Liver (tissue), 9 donors: Measurements from ENCODE around the gene PPP6R1. TPM values are rescaled to one million over a fixed set of nuclear protein-coding genes. Genes with fewer than 3 reads are reported as not detected.

Experiments
- DNase-seq: peaks from one replicate; pipeline ENCODE4 v3.0.0-alpha.2; 2017; ENCODE audit warnings: low spot score
- H3K27ac ChIP-seq, 2 donors: one replicate each; pipeline ENCODE4 v1.7.0; 2013; ENCODE audit warnings: inconsistent platforms in 2 of 2, low read length in 2 of 2, control low read depth in 1 of 2, low read depth in 1 of 2, mild to moderate bottlenecking in 1 of 2
- H3K27me3 ChIP-seq, 4 donors: one replicate each; pipeline versions ENCODE4 v1.6.1 to v1.7.0; 2013; ENCODE audit warnings: low read length in 3 of 4, inconsistent platforms in 1 of 4, mild to moderate bottlenecking in 1 of 4, moderate library complexity in 1 of 4; ENCODE audit not compliant: control insufficient read depth in 4 of 4, insufficient read depth in 4 of 4
- H3K36me3 ChIP-seq, 4 donors: one replicate each; pipeline versions ENCODE4 v1.6.1 to v1.7.0; 2013; ENCODE audit warnings: low read length in 3 of 4, mild to moderate bottlenecking in 3 of 4, low read depth in 1 of 4, moderate library complexity in 1 of 4; ENCODE audit not compliant: control insufficient read depth in 4 of 4, insufficient read depth in 3 of 4
- H3K4me1 ChIP-seq, 4 donors: one replicate each; pipeline versions ENCODE4 v1.6.1 to v1.7.0; 2013; ENCODE audit warnings: low read length in 3 of 4, mild to moderate bottlenecking in 3 of 4, moderate library complexity in 1 of 4; ENCODE audit not compliant: control insufficient read depth in 4 of 4, insufficient read depth in 4 of 4
- H3K4me3 ChIP-seq, 3 donors: one replicate each; pipeline versions ENCODE4 v1.6.1 to v1.7.0; 2013; ENCODE audit warnings: low read length in 3 of 3, control low read depth in 1 of 3, low read depth in 1 of 3, mild to moderate bottlenecking in 1 of 3
- H3K9ac ChIP-seq, 2 donors: one replicate each; pipeline ENCODE4 v1.7.0; 2013; ENCODE audit warnings: low read length in 2 of 2, mild to moderate bottlenecking in 2 of 2, moderate library complexity in 2 of 2, control low read depth in 1 of 2, low read depth in 1 of 2
- H3K9me3 ChIP-seq, 4 donors: one replicate each; pipeline versions ENCODE4 v1.6.1 to v1.7.0; 2013; ENCODE audit warnings: low read length in 3 of 4; ENCODE audit not compliant: control insufficient read depth in 4 of 4
- ATF3 ChIP-seq: IDR thresholded peaks from 2 replicates; pipeline ENCODE4 v1.6.1; 2016; ENCODE audit warnings: antibody characterized with exemption
- CTCF ChIP-seq: fragments of 150-350 bp; IDR thresholded peaks from 2 replicates; pipeline ENCODE4 v1.5.1; 2017; ENCODE audit warnings: improper control_type of control experiment, low read depth, low read length; ENCODE audit not compliant: missing input control
- EGR1 ChIP-seq, 2 donors: IDR thresholded peaks; 2 replicates each; pipeline ENCODE4 v1.6.1; 2016 to 2018; ENCODE audit warnings: antibody characterized with exemption in 2 of 2, low read depth in 2 of 2
- FOXA1 ChIP-seq: IDR thresholded peaks from 2 replicates; pipeline ENCODE4 v1.6.1; 2016; ENCODE audit warnings: antibody characterized with exemption
- FOXA2 ChIP-seq: IDR thresholded peaks from 2 replicates; pipeline ENCODE4 v1.6.1; 2016; ENCODE audit warnings: antibody characterized with exemption
- GABPA ChIP-seq, 2 donors: IDR thresholded peaks in 1 of 2; conservative IDR thresholded peaks in 1 of 2; 2 replicates each; pipeline ENCODE4 v1.6.1; 2016; ENCODE audit warnings: antibody characterized with exemption in 2 of 2, mild to moderate bottlenecking in 1 of 2, moderate library complexity in 1 of 2
- HNF4A ChIP-seq, 2 donors: conservative IDR thresholded peaks; 2 replicates each; pipeline ENCODE4 v1.6.1; 2016; ENCODE audit warnings: antibody characterized with exemption in 2 of 2, mild to moderate bottlenecking in 2 of 2
- HNF4G ChIP-seq: IDR thresholded peaks from 2 replicates; pipeline ENCODE4 v1.6.1; 2016; ENCODE audit warnings: antibody characterized with exemption
- JUND ChIP-seq, 2 donors: IDR thresholded peaks; 2 replicates each; pipeline ENCODE4 v1.6.1; 2016; ENCODE audit warnings: antibody characterized with exemption in 2 of 2
- MAX ChIP-seq: IDR thresholded peaks from 2 replicates; pipeline ENCODE4 v1.6.1; 2016; ENCODE audit warnings: antibody characterized with exemption
- NR2F2 ChIP-seq: IDR thresholded peaks from 2 replicates; pipeline ENCODE4 v1.6.1; 2016; ENCODE audit warnings: antibody characterized with exemption
- RAD21 ChIP-seq, 2 donors: IDR thresholded peaks; 2 replicates each; pipeline ENCODE4 v1.6.1; 2016; ENCODE audit warnings: antibody characterized with exemption in 2 of 2, mild to moderate bottlenecking in 2 of 2
- REST ChIP-seq: IDR thresholded peaks from 2 replicates; pipeline ENCODE4 v1.6.1; 2016; ENCODE audit warnings: antibody characterized with exemption, mild to moderate bottlenecking
- RXRA ChIP-seq, 2 donors: IDR thresholded peaks; 2 replicates each; pipeline ENCODE4 v1.6.1; 2017 to 2018; ENCODE audit warnings: antibody characterized with exemption in 2 of 2, mild to moderate bottlenecking in 1 of 2
- SP1 ChIP-seq: IDR thresholded peaks from 2 replicates; pipeline ENCODE4 v1.6.1; 2018; ENCODE audit warnings: antibody characterized with exemption, mild to moderate bottlenecking
- TAF1 ChIP-seq: conservative IDR thresholded peaks from 2 replicates; pipeline ENCODE4 v1.6.1; 2016; ENCODE audit warnings: antibody characterized with exemption, mild to moderate bottlenecking
- YY1 ChIP-seq: IDR thresholded peaks from 2 replicates; pipeline ENCODE4 v1.6.1; 2016; ENCODE audit warnings: antibody characterized with exemption, mild to moderate bottlenecking
- ZBTB33 ChIP-seq: IDR thresholded peaks from 2 replicates; pipeline ENCODE4 v1.6.1; 2016; ENCODE audit warnings: antibody characterized with exemption
- WGBS: extraction: QIAGEN DNeasy Blood & Tissue Kit; methylation state at CpG from one replicate; pipeline ENCODE4 v1.1.7; 2013; 5-methylcytosine and 5-hydroxymethylcytosine counted together
- polyA plus RNA-seq, 2 donors: library from polyadenylated mRNA; stranded (reverse) in 1 of 2; unstranded in 1 of 2; fragments of 200-250 nt in 1 of 2; fragments of >200 nt in 1 of 2; fragmentation: Nextera tagmentation in 1 of 2; extraction: Ambion mirVana in 1 of 2; gene quantifications; one replicate each; pipeline versions ENCODE4 v1.2.1 to v1.2.3, GENCODE V29; 2013 to 2015
- total RNA-seq, 2 donors: library from RNA; depleted of rRNA; stranded (reverse); fragments of >200 nt; gene quantifications; one replicate each; pipeline ENCODE4 v1.2.3, GENCODE V29; 2014
- donor health status: healthy.
- donor health status: healthy.
- donor health status: healthy.
- donor health status: healthy.
- donor health status: healthy.

Gene PPP6R1
- total and polyA plus RNA-seq, 4 donors, result 5.5 to 40.1 (median 22.5) TPM

- H3K4me1 ChIP-seq, result peaks cover 5 to 29% (median 23%) of the 10 kb centered on the region in 4 donors
- peak overlapping the region; percentile 26 to 42 (median 29) for H3K4me3 ChIP-seq
- DNase-seq, result peak; percentile 57
- no peak for TF ChIP-seq GABPA (IDR thresholded peaks at IDR 0.05 in 1 of 2, conservative IDR thresholded peaks at IDR 0.05 in 1 of 2)
- no peak for TF ChIP-seq MAX
- no peak for TF ChIP-seq YY1
- TF ChIP-seq HNF4A (conservative IDR thresholded peaks at IDR 0.05), result no peak
- no peak for TF ChIP-seq FOXA1
- TF ChIP-seq JUND (IDR thresholded peaks at IDR 0.05), result no peak
- WGBS, result 44% methylated on average over 17 of the region's 17 CpGs
- H3K9ac ChIP-seq, result peak overlapping the region; percentile 9 to 62
- H3K27ac ChIP-seq, result peak overlapping the region; percentile 52 to 81
- H3K27me3 ChIP-seq, result no peaks in the 10 kb centered on the region
- H3K9me3 ChIP-seq, result no peaks in the 10 kb centered on the region
- peaks cover 8 to 25% (median 11%) of the 10 kb centered on the region in 4 donors for H3K36me3 ChIP-seq
Measured at GRCh38 chr19:55228015-55228391, 30.8 kb downstream of the PPP6R1 start.

- H3K9me3 ChIP-seq, result no peaks in the 10 kb centered on the region
- no peaks in the 10 kb centered on the region for H3K27me3 ChIP-seq
- no peak overlapping the region for H3K9ac ChIP-seq
- peak overlapping the region; percentile 0 to 81 for H3K27ac ChIP-seq
- TF ChIP-seq REST (no peak), MAX (no peak), ATF3 (no peak), TAF1 (no peak), HNF4G (no peak), FOXA1 (no peak), JUND (IDR thresholded peaks at IDR 0.05) (no peak), CTCF (no peak), YY1 (no peak), HNF4A (conservative IDR thresholded peaks at IDR 0.05) (no peak), RXRA (IDR thresholded peaks at IDR 0.05) (no peak), SP1 (no peak), RAD21 (IDR thresholded peaks at IDR 0.05) (no peak), GABPA (IDR thresholded peaks at IDR 0.05 in 1 of 2, conservative IDR thresholded peaks at IDR 0.05 in 1 of 2) (no peak), ZBTB33 (no peak), NR2F2 (no peak), EGR1 (IDR thresholded peaks at IDR 0.05; ENCODE audit: low read depth in 2 of 2) (no peak), FOXA2 (no peak)
- H3K36me3 ChIP-seq, result peaks cover 8 to 19% (median 9%) of the 10 kb centered on the region in 4 donors
- DNase-seq, result peak; percentile 44
- H3K4me1 ChIP-seq, result peaks cover 5 to 29% (median 23%) of the 10 kb centered on the region in 4 donors
- peak overlapping the region in 1 of 3 donors; percentile 42 for H3K4me3 ChIP-seq
- WGBS, result 90% methylated on average over 25 of the region's 25 CpGs
Measured at GRCh38 chr19:55227241-55228014, 31.4 kb downstream of the PPP6R1 start.
